Natural killer cell treated with Interleukin-12 subunit alpha and Interleukin-12 subunit beta and Interleukin-15 and Interleukin-18, amount 100 ng/mL, for 72 hours (primary cell): Measurements from ENCODE around the gene EXD2. TPM values are rescaled to one million over a fixed set of nuclear protein-coding genes. Genes with fewer than 3 reads are reported as not detected.
"Not testable (repeated sequence)": the region's sequence is repeated elsewhere in the genome, so short reads cannot be mapped to it uniquely, and the experiment has no call there.

Experiments used
- ATAC-seq, 2 donors: fragments of 150-1000 bp; cut with Tn5 transposase in 1 of 2; sonication (Bioruptor Pico), chemical (Tn5 transposase) in 1 of 2; 2 replicates each; pipeline ENCODE4 v1.10.0; 2021
- DNase-seq: peaks from one replicate; pipeline ENCODE4 v3.0.0; 2022; ENCODE audit warnings: low spot score
- H3K27ac Mint-ChIP-seq, 2 donors: 1 replicate in 1 of 2; 2 replicates in 1 of 2; pipeline ENCODE4 v1.8.0; 2022; ENCODE audit warnings: mixed read lengths in 2 of 2, mild to moderate bottlenecking in 1 of 2, moderate library complexity in 1 of 2
- H3K27me3 Mint-ChIP-seq, 2 donors: 1 replicate in 1 of 2; 2 replicates in 1 of 2; pipeline ENCODE4 v1.8.0; 2022; ENCODE audit warnings: mixed read lengths in 2 of 2
- H3K36me3 Mint-ChIP-seq: one replicate; pipeline ENCODE4 v1.8.0; 2022; ENCODE audit warnings: mixed read lengths
- H3K4me1 Mint-ChIP-seq, 2 donors: 1 replicate in 1 of 2; 2 replicates in 1 of 2; pipeline ENCODE4 v1.8.0; 2022; ENCODE audit warnings: low read depth in 2 of 2, mixed read lengths in 2 of 2, mild to moderate bottlenecking in 1 of 2
- H3K4me3 Mint-ChIP-seq: one replicate; pipeline ENCODE4 v1.8.0; 2022; ENCODE audit warnings: mixed read lengths
- H3K9me3 Mint-ChIP-seq: 2 replicates; pipeline ENCODE4 v1.8.0; 2022; ENCODE audit warnings: mixed read lengths
- total RNA-seq, 2 donors: library from RNA; stranded (reverse); gene quantifications; one replicate each; pipeline ENCODE4 v1.2.3, GENCODE V29; 2022

EXD2 gene
- total RNA-seq, 2 donors from 2014 or later, result 8.7 to 10.4 TPM

- not testable (repeated sequence) for ATAC-seq, H3K4me1 Mint-ChIP-seq, H3K27ac Mint-ChIP-seq, DNase-seq, H3K9me3 Mint-ChIP-seq, H3K4me3 Mint-ChIP-seq
- peaks cover 21% of the 10 kb centered on the region for H3K36me3 Mint-ChIP-seq
- H3K27me3 Mint-ChIP-seq, result peaks cover 28 to 41% of the 10 kb centered on the region in 2 donors
Observed at GRCh38 chr14:69165787-69166186, 25.5 kb upstream of the EXD2 start.

GRCh38 chr14:69170839-69171238 lies 20.5 kb upstream of the EXD2 start:
- no peaks in the 10 kb centered on the region for H3K4me1 Mint-ChIP-seq
- H3K4me3 Mint-ChIP-seq, result no peak overlapping the region
- H3K9me3 Mint-ChIP-seq, result no peaks in the 10 kb centered on the region
- H3K27me3 Mint-ChIP-seq, result peaks cover 4 to 9% of the 10 kb centered on the region in 2 donors
- no peak overlapping the region for H3K27ac Mint-ChIP-seq
- ATAC-seq (no peak), DNase-seq (no peak)
- no peaks in the 10 kb centered on the region for H3K36me3 Mint-ChIP-seq

- Mint-ChIP-seq H3K27ac (no peak overlapping the region), H3K4me1 (no peaks in the 10 kb centered on the region), H3K9me3 (no peaks in the 10 kb centered on the region), H3K27me3 (peaks cover 4 to 10% of the 10 kb centered on the region in 2 donors), H3K4me3 (no peak overlapping the region), H3K36me3 (no peaks in the 10 kb centered on the region)
- ATAC-seq (no peak), DNase-seq (no peak)
Observed at GRCh38 chr14:69171569-69171968, 19.7 kb upstream of the EXD2 start.

DNA sequence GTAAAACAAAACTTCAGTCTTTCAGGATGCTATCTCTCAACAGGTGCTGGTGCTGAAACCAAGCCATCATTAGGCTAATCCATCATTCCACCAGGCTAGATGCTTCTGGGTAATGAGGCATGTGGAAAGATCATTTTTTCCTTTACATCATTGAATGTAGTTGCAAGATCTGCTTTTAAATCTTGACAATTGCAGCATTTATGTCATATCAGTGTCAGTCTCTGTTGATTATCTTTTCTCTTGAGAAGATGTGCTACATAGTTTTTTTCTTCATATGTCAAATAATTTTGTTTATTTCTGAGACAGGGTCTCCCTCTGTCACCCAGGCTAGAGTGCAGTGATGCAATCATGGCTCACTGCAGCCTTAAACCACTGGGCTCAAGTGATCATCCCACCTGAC lies 16.2 kb upstream of the EXD2 start:
- Mint-ChIP-seq H3K4me1 (no peaks in the 10 kb centered on the region), H3K27ac (no peak overlapping the region), H3K9me3 (no peaks in the 10 kb centered on the region), H3K27me3 (peaks cover 10 to 17% of the 10 kb centered on the region in 2 donors), H3K36me3 (no peaks in the 10 kb centered on the region), H3K4me3 (no peak overlapping the region)
- DNase-seq, result no peak
- no peak for ATAC-seq

- ATAC-seq (no peak), DNase-seq (no peak)
- no peaks in the 10 kb centered on the region for H3K36me3 Mint-ChIP-seq
- no peak overlapping the region for H3K27ac Mint-ChIP-seq
- no peak overlapping the region for H3K4me3 Mint-ChIP-seq
- peaks cover 13 to 17% of the 10 kb centered on the region in 2 donors for H3K27me3 Mint-ChIP-seq
- H3K4me1 Mint-ChIP-seq, result no peaks in the 10 kb centered on the region
- no peaks in the 10 kb centered on the region for H3K9me3 Mint-ChIP-seq
Observed at GRCh38 chr14:69181491-69181890, 9.8 kb upstream of the EXD2 start.

DNA sequence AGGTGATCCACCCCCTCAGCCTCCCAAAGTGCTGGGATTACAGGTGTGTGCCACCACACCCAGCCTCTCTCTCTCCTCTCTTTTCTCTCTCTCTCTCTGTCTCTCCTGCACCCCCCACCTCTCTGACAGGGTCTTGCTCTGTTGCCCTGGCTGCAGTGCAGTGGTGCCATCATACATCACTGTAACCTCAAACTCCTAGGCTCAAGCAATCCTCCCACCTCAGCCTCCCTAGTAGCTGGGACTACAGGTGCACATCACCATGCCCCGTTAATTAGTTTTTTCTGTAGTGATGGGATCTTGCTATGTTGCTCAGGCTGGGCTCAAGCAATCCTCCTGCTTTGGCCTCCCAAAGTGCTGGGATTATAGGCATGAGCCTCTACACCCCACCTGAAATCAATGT lies 8.7 kb upstream of the EXD2 start:
- not testable (repeated sequence) for H3K4me3 Mint-ChIP-seq, H3K4me1 Mint-ChIP-seq, DNase-seq, H3K27ac Mint-ChIP-seq, ATAC-seq, H3K9me3 Mint-ChIP-seq, H3K36me3 Mint-ChIP-seq
- peaks cover 5 to 12% of the 10 kb centered on the region in 2 donors for H3K27me3 Mint-ChIP-seq

DNA sequence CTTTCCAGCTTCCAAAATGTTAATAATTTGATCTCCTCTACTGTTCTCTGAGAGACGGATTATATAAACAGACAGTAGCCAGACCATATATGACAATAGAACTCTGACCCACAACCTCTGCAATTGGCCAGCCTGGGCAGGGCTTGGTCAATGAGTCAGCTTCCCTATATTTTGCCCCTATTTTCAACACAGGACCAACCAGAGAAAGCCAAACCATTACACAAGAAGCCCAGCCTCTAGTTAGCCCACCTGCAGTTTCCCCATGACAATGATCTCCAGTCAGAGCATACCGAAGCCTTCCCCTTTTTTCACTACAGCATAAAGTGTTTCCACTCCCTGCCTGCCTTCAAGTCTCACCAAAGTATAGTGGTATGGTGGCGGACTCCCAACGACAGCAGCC lies 7.6 kb upstream of the EXD2 start:
- Mint-ChIP-seq H3K4me3 (no peak overlapping the region), H3K27me3 (peaks cover 11 to 15% of the 10 kb centered on the region in 2 donors), H3K9me3 (no peaks in the 10 kb centered on the region), H3K4me1 (no peaks in the 10 kb centered on the region), H3K36me3 (no peaks in the 10 kb centered on the region), H3K27ac (no peak overlapping the region)
- ATAC-seq (no peak), DNase-seq (no peak)

DNA sequence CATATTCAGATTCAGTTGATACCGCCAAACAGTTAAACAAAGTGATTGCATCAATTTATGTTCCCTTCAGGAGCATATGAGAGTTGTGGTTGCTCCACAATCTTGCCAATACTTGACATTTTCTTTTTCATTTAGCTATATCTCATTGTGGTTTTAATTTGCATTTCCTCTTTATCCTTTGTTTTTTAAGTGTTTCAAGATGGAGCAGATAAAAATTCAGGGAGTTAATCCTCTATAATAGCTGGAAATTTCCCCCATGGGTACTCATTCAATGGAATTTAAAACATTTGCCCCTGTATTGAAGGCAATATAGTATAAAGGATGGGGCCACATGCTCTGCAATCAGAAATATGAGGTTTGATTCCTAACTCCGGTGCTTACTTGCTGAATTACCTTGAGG lies 1.1 kb upstream of the EXD2 start:
- peaks cover 10 to 16% of the 10 kb centered on the region in 2 donors for H3K4me1 Mint-ChIP-seq
- peaks cover 7 to 8% of the 10 kb centered on the region in 2 donors for H3K27me3 Mint-ChIP-seq
- ATAC-seq (no peak), DNase-seq (no peak)
- peak overlapping the region in 1 of 2 donors; percentile 63 for H3K27ac Mint-ChIP-seq
- no peaks in the 10 kb centered on the region for H3K36me3 Mint-ChIP-seq
- no peak overlapping the region for H3K4me3 Mint-ChIP-seq
- H3K9me3 Mint-ChIP-seq, result no peaks in the 10 kb centered on the region

- DNase-seq (no peak), ATAC-seq (no peak)
- H3K9me3 Mint-ChIP-seq, result no peaks in the 10 kb centered on the region
- H3K27ac Mint-ChIP-seq, result no peak overlapping the region
- H3K4me3 Mint-ChIP-seq, result no peak overlapping the region
- peaks cover under 1 to 6% of the 10 kb centered on the region in 2 donors for H3K27me3 Mint-ChIP-seq
- H3K36me3 Mint-ChIP-seq, result no peaks in the 10 kb centered on the region
- H3K4me1 Mint-ChIP-seq, result peaks cover 10 to 16% of the 10 kb centered on the region in 2 donors
Observed at GRCh38 chr14:69193721-69194120, 2.4 kb downstream of the EXD2 start.

DNA sequence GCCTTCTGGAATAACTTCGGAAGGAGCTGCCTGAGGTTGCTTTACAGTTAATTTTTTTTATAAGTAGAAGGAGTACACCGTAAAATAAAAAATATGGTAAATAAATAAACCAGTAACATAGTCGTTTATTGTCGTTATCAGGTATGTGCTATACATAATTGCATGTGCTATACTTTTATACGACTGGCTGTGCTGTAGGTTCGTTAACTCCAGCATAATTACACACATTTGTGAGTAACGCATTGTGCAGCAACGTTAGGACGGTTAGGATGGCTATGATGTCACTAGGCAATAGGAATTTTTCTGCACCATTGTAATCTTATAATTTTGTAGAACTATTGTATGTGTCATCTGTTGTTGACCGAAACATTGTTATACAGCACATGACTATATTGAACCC lies 8.5 kb downstream of the EXD2 start:
- Mint-ChIP-seq H3K27me3 (peaks cover 0 to 2% of the 10 kb centered on the region in 2 donors), H3K4me3 (no peak overlapping the region), H3K36me3 (no peaks in the 10 kb centered on the region), H3K4me1 (no peaks in the 10 kb centered on the region), H3K27ac (no peak overlapping the region), H3K9me3 (no peaks in the 10 kb centered on the region)
- no peak for ATAC-seq
- DNase-seq, result no peak

DNA sequence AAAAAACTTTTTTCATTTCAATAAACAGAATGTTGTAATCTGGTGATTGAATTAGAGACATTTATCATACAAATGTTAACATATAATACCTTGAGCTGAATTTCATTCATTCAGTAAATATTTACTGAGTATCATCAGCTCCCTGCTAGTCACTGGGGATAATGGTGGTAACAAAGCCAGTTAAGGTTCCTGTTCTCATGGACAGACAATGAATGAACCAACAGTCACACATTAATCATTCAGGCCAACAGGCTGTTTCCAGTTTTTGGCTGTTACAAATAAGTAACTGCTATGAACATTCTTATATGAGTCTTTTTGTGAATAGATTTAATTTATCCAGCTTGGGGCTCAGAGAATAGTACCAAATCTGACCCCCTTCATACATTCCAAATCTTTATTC lies 13.5 kb downstream of the EXD2 start:
- H3K4me3 Mint-ChIP-seq, result no peak overlapping the region
- H3K27me3 Mint-ChIP-seq, result no peaks in the 10 kb centered on the region
- no peaks in the 10 kb centered on the region for H3K4me1 Mint-ChIP-seq
- no peaks in the 10 kb centered on the region for H3K9me3 Mint-ChIP-seq
- H3K27ac Mint-ChIP-seq, result no peak overlapping the region
- no peaks in the 10 kb centered on the region for H3K36me3 Mint-ChIP-seq
- no peak for DNase-seq
- ATAC-seq, result no peak

DNA sequence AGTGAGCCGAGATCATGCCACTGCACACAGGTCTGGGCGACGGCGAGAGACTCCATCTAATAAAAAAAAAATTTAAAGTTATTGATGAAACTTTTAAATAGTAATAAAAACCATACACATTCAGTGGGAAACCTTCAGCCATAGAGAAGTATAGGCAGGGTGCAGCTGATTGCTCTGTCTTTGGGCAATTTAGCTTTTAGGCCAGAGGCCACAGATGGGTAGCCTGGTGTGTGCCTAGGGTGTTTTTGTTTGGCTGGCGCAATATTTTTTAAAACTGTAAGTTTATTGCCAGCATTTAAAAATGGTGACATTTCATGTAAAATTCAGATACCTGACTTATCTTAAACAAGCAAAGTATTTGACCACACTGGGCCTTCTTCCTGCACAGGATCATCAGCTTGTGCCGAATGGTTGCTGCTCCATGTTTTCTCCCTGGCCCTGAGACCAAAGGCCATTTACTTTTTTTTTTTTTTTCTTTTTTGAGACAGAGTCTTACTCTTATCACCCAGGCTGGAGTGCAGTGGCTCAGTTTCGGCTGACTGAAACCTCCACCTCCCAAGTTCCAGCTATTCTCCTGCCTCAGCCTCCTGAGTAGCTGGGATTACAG lies 16.2 kb downstream of the EXD2 start:
- no peaks in the 10 kb centered on the region for H3K36me3 Mint-ChIP-seq
- H3K4me1 Mint-ChIP-seq, result no peaks in the 10 kb centered on the region
- no peaks in the 10 kb centered on the region for H3K27me3 Mint-ChIP-seq
- H3K9me3 Mint-ChIP-seq, result no peaks in the 10 kb centered on the region
- no peak overlapping the region for H3K27ac Mint-ChIP-seq
- DNase-seq (no peak), ATAC-seq (no peak)
- H3K4me3 Mint-ChIP-seq, result no peak overlapping the region

DNA sequence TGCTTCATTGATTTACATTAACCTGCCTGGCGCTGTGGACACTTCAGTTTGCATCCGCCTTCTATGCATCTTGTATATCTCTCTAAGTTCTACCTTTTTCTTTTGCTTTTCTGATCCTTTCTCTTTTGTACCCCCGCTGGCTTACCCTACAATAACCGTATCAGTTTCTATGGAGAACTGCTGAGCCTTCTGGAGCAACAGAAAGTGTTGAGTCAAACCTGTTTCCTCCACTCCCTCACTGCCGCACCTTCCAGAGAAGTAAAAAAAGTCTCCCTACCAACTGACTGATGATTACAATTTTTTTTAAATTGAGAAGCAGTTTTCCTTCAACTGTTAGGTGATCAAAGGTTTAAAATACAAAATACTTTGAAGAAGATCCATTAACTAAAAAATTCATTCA lies 17.4 kb downstream of the EXD2 start:
- H3K4me1 Mint-ChIP-seq, result no peaks in the 10 kb centered on the region
- no peak overlapping the region for H3K4me3 Mint-ChIP-seq
- DNase-seq (no peak), ATAC-seq (no peak)
- no peaks in the 10 kb centered on the region for H3K36me3 Mint-ChIP-seq
- H3K27me3 Mint-ChIP-seq, result no peaks in the 10 kb centered on the region
- H3K9me3 Mint-ChIP-seq, result no peaks in the 10 kb centered on the region
- no peak overlapping the region for H3K27ac Mint-ChIP-seq

- Mint-ChIP-seq H3K27me3 (no peaks in the 10 kb centered on the region), H3K27ac (no peak overlapping the region), H3K4me1 (no peaks in the 10 kb centered on the region), H3K9me3 (no peaks in the 10 kb centered on the region), H3K4me3 (no peak overlapping the region), H3K36me3 (peaks cover 5% of the 10 kb centered on the region)
- DNase-seq (no peak), ATAC-seq (no peak)
Observed at GRCh38 chr14:69214393-69214792, 23.1 kb downstream of the EXD2 start.

GRCh38 chr14:69217663-69218062 lies 26.4 kb downstream of the EXD2 start:
- DNase-seq, H3K4me1 Mint-ChIP-seq, H3K36me3 Mint-ChIP-seq, H3K9me3 Mint-ChIP-seq, H3K27ac Mint-ChIP-seq, H3K27me3 Mint-ChIP-seq, ATAC-seq, H3K4me3 Mint-ChIP-seq: not testable (repeated sequence)
